Germinal center (tissue), 1 donor: ENCODE data around the gene UIMC1.
"Not testable (repeated sequence)": the region's sequence is repeated elsewhere in the genome, so short reads cannot be mapped to it uniquely, and the experiment has no call there.

Experiments used
- DNase-seq: peaks from one replicate; pipeline ENCODE4 v3.0.0; 2012; ENCODE audit warnings: mixed read lengths, low spot score

The UIMC1 gene

DNA sequence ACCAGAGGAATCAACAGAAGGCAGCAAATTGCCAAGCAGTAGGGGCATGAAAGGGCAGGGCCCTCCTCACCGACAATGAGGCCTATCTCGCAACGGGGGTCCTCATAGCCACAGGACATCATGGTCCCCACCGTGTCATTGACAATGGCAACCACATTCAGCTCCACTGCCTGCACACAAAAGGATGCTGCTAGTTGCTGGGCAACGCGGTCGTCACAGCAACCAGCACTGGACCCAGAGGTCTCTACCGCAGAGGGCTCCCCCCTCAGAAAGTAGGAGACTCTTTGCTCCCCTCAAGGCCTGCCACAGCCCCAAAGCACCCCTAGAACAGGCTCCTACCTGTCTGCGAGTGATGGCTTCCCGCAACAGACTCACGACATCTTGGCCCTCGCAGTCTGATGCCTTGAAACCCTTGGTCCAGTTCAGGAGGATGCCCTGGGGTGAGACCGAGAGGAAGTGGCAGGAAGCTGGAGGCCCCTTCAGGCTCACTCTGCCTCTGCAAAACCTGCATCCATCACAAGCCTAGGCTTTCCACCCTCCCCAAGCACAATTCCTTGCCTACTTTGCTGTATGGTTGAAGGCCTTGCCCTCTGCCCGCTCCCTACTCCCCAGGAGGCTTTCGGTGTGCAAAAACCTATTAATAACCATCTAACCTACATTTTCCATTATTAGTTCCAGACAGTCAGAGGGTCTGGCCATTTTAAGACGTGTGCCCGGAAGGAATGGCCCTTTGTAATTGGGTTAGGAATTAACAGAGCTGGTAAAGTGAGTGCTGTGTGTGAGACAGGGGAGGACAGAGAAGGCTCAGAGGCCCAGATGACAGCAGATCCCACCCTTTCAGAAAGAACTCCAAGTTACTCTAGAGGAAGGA, 122.6 kb downstream of the UIMC1 start:
- no peak for DNase-seq

DNA sequence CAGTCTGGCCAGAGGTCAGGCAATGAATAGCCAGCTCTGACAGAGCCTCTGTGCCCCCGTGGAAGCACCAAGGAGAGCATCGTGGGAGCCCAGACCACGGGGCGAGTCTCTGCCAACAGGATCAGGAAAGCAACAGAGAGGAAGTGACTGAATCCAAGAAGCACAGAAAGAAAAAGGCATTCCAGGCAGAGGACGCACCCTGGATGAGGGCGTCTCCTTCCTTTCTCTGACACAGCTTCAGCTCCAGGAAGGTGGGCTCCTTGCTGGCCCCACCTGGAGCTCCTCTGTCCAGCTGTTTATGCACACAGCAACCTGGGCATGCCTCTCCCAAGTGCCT, 124.0 kb downstream of the UIMC1 start:
- no peak for DNase-seq

DNA sequence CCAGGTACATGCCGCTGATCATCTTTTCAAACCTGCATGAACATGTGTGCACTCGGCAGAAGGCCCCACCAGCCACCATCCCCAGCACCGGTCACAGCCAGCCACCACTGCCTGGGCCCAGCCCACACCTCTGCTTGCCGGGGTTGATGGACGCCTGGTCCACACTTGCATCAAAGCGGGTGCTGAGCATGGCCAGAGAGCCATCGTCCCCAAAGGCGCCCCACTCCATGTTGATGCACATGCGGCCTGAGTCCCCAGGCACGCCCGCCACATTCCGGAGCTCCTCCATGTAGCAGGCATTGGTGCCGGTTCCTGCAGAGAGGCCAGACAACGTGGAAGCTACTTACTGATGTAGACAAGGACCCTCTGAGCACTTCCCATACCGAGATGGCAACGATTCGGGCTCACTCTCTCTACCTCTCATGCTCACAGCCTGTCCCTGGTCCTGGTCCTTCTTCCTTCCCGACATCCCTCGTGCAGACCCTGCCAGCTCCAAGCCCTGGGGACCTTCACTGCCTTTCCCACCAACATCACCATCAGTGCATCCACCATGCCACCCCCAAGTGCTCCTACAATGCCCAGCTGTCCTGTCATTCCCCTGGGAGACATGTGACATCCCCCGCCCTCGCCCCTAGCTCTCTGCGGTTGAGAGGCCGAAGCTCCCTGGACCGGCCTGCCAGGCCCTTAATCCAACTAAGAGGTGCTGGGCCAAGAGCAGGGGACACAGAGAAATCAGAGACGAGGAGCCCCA, 124.6 kb downstream of the UIMC1 start:
- DNase-seq: no peak

DNA sequence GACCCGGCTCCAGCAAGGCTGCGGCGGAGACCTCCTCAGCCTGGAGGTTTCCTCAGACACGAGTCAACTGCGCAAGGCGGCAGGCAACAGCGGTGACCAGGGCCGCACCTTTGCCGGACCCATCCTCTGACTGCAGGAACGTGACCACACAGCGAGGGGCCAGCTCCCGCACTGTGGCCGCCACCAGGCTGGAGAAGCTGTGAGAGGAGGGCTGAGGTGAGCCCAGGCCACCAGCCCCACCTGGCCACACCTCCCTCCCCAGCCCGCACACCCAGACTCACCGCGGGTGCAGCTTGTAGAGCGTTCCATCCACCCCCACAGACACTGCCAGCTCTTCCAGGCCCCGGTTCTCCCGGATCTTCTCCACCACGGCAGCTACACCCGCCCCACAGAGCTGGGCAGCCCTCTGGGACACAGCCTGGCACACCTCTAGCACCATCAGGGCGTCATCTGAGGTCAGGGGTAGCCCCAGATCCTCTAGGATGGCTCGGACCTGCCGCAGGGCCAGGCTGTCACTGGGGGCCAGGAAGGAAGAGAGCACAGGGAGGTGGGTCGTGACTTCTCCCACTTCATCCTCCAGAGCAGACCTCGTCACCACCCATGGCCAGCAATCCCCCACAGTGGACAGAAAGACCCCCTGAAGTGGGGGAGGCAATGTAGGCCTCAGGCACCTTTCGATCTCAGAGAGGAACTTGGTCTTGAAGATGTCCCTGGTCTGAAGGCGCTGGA, 125.4 kb downstream of the UIMC1 start:
- DNase-seq: no peak

DNA sequence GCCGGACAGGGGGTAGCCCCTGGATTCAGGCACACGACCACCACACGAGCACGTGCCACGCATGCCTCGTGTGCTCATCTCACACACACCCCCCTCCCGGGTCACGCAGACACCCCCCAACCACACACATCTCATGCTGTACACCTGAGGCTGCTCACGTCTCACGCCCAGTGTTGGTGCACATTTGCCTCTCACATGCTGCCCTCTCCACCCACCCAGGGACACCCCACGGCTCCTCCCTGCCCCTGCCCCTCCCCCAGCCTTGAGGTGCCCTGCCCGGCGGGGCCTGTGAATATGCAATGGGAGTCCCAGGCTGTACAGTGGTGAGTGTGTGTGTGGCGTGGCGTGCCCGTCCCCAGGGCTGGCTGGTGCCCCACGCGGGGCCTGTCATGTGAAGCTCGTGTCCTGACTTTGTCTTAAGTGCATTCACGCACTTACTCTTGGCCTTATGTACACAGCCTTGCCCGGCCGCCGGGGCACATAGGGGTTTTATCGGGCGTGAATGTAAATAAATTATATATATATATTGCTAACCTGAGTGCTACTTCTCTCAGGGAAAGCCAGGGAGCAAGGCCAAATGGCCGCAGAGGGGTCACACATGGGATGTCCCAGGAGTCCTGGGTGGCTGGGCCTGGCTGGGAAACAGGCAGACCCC, 126.1 kb downstream of the UIMC1 start:
- DNase-seq: no peak

DNA sequence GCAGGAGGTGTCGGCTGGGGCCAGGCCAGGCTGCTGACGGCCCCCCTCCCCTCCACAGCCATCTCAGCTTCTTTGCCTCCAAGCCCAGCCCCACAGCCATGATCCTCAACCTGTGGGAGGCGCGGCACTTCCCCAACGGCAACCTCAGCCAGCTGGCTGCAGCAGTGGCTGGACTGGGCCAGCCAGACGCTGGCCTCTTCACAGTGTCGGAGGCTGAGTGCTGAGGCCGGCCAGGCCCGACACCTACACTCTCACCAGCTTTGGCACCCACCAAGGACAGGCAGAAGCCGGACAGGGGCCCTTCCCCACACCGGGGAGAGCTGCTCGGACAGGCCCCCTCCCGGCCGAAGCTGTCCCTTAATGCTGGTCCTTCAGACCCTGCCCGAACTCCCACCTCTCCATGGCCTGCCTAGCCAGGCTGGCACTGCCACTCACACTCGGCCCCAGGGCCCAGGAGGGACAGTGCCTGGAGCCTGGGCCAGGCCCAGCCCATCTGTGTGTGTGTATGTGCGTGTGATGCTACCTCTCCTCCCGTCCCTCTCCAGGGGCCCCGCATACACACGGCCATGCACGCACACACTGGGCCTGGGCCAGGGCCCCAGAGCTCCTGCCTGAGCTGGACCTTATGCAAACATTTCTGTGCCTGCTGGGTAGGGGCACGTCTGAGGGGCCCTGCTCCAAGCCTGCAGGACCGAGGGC, 126.8 kb downstream of the UIMC1 start:
- no peak for DNase-seq

DNA sequence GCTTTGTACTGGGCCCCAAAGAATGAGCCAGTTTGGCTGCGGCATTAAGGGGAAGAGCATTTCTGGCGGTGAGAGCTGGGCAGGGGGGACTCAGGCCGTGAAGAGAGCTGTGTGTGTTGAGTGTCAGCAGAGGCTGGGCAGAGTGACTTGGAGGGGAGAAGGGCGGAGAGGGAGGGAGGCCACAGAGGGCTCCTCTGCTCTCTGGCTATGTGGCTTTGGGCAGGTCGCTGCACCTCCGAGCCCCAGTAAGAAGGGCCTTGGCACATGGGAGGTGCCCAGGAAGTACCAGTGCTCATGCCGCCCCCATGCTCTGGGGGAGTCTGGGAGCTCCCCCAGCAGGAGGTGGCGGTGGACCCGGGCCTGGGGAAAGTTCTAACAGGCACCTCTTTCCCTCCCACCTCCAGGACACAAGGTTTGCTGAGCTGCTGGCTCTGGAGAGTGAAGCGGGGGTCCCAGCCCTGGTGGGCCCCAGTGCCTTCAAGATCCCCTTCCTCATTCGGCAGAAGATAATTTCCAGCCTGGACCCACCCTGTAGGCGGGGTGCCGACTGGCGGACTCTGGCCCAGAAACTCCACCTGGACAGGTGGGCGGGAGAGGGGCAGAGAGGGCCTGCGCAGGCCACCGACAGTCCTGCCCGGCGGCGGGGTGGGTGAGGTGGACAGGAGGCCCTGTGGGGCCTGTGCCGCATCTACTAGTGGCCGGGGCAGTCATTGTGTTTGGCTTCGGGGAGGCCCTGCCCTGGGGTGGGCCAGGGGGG, 127.5 kb downstream of the UIMC1 start:
- DNase-seq: no peak

DNA sequence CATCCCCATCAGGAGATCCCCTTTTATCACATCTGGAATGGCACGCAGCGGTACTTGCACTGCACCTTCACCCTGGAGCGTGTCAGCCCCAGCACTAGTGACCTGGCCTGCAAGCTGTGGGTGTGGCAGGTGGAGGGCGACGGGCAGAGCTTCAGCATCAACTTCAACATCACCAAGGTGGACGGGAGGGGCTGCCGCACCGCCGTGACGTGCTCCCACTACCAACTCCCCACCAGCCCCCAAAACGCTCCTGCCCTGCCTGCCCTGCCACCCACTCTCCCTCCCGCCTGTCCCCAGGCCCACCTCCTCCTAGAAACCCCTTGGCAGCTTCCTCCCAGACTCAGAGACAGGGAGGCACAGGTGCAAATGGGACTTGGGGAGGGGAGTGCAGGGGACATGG, 128.1 kb downstream of the UIMC1 start:
- DNase-seq: no peak

DNA sequence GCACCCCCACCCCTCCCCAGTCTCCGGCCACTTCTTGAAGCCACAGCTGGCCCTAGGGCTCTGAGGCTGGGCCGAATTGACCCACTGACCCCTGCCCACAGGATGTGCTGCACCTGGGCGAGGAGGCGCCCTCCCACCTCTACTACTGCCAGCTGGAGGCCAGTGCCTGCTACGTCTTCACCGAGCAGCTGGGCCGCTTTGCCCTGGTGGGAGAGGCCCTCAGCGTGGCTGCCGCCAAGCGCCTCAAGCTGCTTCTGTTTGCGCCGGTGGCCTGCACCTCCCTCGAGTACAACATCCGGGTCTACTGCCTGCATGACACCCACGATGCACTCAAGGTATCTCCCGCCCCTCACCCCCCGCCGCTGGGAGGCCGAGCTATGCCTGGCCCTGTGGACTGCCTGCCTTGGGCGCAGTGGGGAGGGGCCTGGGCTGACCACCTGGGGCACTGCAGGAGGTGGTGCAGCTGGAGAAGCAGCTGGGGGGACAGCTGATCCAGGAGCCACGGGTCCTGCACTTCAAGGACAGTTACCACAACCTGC, 128.7 kb downstream of the UIMC1 start:
- no peak for DNase-seq

DNA sequence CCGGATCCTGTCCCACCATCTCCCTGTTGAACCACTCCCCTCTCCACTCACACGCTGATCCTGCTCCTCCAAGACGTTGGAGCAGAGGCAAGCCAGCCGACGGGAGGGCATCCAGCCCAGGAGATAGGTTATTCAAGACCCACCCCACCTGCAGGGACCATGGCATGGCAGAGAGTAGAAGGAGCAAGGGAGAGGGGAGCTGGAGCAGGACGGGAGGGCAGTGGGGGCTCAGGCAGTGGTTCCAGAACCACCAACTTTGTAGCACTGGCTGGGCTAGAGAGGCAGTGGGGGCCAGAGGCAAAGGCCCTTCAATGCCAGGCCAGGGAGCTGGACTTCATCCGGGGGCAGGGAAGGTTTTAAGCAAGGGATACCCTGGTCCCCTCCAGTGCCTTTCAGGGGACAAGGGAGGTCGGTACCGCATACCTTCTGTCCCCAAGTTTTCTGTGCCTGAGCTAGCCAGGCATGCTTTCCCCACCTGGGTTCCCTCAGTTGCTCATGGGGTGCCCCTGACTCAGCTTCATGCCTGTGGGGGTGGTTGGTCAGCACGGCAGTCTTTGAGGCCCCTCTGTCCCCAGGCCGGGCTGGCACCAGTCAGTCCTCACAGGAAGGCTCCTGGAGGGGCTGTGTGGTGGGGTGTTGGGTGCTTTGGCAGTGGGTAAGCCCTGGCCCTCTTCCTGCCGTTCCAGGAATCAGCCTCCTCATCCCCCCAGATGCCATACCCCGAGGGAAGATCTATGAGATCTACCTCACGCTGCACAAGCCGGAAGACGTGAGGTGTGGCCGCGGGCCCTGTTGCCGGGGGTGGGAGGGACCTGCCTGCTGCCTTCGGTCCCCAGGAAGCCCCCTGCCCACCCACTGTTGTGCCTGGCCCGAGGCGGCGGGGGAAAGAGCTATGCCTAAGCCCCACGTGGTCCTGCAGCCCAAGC, 129.8 kb downstream of the UIMC1 start:
- DNase-seq: no peak

DNA sequence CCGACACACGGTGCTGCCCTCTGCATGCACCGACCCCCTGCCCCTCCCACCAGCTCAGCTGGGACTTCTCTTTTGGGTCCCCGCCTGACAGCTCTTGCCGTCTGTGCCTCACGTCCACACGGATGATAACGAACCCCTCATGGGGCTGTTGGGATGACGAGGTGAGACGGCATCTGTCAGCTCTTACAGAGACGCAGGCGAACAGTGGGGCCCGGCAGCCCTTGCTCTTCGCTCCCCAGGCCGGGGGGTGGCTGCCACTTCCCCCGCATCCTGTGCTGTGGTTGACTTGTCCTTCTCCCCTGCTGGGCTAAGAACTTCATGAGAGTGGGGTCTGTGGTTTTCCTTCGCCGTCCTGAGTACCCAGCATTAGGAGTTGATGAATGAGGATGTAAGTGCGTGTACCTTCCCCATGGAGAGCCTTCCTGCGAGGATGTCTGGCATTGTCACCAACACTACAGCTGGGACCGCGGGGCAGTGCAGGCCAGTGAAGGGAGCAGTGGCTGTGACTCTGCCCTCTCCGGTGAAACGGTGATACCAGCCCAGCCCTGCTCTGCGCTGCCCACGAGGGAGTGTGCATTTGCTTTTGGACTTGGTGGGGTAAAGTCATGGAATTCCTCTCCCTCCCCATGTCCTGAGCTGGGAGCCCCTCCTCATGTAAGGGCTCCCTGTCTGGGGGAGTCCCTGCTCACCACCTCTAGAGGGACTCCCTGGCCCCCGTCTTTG, 130.6 kb downstream of the UIMC1 start:
- DNase-seq: no peak

DNA sequence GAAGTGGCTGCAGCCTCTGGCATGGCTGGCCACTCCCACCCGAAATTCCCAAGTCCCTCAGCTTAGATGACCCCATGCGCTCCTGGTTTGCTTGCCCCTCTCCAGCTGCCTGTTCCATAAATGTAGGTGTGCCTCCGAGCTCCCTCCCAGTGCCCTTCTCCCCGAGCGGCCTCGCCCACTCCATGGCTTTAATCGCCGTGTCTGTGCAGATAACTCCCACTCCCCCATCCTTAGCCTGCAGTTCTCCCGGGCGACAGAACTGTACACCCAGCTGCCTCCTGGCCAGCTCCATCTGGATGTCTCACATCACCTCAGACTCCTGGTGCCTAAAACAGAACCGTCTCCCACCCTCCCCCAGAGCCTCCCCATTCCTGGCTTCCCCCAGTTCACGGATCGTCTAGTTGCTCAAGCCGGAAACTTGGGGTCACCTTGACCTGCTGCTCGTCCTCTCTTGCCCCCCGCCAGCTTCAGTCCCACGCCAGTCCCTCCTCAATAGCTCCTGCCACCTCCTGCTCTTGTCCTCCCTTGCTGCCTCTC, 131.5 kb downstream of the UIMC1 start:
- no peak for DNase-seq

DNA sequence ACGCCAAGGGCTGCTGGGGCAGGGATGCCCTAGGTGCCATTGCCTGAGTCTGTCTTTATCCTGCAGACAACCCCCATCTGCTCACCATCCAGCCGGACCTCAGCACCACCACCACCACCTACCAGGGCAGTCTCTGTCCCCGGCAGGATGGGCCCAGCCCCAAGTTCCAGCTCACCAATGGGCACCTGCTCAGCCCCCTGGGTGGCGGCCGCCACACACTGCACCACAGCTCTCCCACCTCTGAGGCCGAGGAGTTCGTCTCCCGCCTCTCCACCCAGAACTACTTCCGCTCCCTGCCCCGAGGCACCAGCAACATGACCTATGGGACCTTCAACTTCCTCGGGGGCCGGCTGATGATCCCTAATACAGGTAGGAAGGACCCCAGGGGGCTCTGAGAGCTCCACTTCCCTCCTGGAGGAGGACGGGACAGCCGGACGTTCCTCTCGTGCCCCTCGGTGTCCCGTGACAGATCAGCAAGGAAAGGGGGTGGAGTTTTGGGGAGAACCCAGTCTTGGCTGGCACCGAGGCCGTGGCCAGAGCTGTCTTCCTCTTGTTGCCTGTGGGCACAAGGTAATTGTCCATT, 132.3 kb downstream of the UIMC1 start:
- DNase-seq: no peak

DNA sequence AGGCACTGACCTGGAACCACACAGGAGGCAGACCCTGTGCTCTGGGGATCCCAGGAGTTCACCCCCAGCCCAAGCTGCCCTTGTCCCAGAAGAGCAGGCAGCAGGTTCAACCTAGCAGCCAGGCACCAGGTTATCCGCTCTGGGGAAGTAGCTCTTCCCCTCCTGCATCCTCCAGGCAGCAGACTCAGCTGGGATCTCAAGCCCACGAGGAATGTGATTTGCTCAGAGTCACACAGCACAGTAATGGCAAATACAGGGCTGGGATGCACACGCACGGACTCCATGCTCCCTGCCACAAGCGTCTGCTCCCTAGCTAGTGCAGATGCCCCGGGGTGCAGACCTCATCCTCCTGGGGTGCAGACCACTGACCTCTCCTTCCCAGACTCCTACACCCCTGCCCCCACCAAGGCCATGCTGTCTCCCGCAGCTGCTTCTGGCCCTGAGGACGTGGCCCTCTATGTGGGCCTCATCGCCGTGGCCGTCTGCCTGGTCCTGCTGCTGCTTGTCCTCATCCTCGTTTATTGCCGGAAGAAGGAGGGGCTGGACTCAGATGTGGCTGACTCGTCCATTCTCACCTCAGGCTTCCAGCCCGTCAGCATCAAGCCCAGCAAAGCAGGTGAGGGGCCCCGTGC, 132.9 kb downstream of the UIMC1 start:
- no peak for DNase-seq

DNA sequence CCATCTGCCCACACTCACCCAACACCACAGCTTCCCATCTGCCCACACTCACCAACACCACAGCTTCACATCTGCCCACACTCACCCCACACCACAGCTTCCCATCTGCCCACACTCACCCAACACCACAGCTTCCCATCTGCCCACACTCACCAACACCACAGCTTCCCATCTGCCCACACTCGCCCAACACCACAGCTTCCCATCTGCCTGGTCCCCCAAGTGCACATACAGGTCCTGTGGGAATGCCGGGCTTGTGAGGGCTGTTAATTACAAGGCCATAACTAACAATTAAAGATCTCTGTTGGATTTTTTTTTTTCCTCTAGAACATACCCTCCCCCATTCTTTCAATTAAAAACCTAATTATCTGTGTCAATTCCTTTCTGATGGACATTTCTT, 133.6 kb downstream of the UIMC1 start:
- not testable (repeated sequence) for DNase-seq

DNA sequence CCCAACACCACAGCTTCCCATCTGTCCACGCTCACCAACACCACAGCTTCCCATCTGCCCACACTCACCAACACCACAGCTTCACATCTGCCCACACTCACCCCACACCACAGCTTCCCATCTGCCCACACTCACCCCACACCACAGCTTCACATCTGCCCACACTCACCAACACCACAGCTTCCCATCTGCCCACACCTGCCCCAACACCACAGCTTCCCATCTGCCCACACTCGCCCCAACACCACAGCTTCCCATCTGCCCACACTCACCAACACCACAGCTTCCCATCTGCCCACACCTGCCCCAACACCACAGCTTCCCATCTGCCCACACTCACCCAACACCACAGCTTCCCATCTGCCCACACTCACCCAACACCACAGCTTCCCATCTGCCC, 134.0 kb downstream of the UIMC1 start:
- DNase-seq: not testable (repeated sequence)

DNA sequence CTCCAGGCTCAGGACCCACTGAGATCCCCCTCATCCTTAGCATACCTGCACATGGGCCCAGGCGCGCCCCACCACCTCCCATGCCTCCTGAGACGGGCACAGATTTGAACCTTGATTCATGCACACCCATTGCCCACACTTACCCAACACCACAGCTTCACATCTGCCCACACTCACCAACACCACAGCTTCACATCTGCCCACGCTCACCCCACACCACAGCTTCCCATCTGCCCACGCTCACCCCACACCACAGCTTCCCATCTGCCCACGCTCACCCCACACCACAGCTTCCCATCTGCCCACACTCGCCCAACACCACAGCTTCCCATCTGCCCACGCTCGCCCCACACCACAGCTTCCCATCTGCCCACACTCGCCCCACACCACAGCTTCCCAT, 135.9 kb downstream of the UIMC1 start:
- DNase-seq: not testable (repeated sequence)

DNA sequence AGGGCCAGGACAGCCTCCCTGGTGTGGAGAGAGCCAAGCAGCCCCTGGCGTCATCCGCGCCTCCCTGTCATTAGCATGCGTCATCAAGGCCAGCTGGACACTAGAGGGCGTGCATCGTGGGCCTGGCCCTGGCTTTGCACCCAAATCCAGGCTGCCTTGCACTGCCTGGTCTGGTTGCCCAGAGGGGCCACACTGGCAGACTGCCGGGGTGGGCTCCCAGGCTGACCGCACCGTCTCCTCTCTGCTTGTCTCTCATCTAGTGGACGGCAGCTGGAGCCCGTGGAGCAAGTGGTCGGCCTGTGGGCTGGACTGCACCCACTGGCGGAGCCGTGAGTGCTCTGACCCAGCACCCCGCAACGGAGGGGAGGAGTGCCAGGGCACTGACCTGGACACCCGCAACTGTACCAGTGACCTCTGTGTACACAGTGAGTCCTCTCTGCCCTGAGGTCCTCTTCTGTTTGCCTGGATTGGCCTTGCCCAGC, 136.4 kb downstream of the UIMC1 start:
- peak; percentile 17 for DNase-seq
